Right lobe of liver (tissue), 6 donors: ENCODE data around the gene IL6ST. TPM values are rescaled to one million over a fixed set of nuclear protein-coding genes. Genes with fewer than 3 reads are reported as not detected.

ENCODE experiments used
- ATAC-seq, 4 donors: fragments of 200-7000 bp; cut with Tn5 transposase; one replicate each; pipeline ENCODE4 v1.9.1; 2020; ENCODE audit warnings: mild to moderate bottlenecking in 4 of 4, moderate library complexity in 4 of 4
- DNase-seq, 3 donors: peaks; one replicate each; pipeline ENCODE4 v3.0.0-alpha.2; 2020
- H3K27ac ChIP-seq, 3 donors: fragments of 200-600 bp; one replicate each; pipeline ENCODE4 v1.8.0; 2022
- H3K27me3 ChIP-seq, 2 donors: fragments of 200-600 bp; one replicate each; pipeline ENCODE4 v1.8.0; 2022
- H3K36me3 ChIP-seq, 4 donors: fragments of 200-600 bp; sonication (generic) in 1 of 4; one replicate each; pipeline versions ENCODE4 v1.5.1 to v1.8.0; 2017 to 2022; ENCODE audit warnings: control low read depth in 1 of 4
- H3K4me1 ChIP-seq, 4 donors: fragments of 200-600 bp; sonication (generic) in 1 of 4; one replicate each; pipeline versions ENCODE4 v1.5.1 to v1.8.0; 2017 to 2022; ENCODE audit warnings: control low read depth in 1 of 4
- H3K4me3 ChIP-seq, 3 donors: fragments of 200-600 bp; one replicate each; pipeline ENCODE4 v1.8.0; 2022
- H3K9me3 ChIP-seq, 4 donors: fragments of 200-600 bp; sonication (generic) in 1 of 4; one replicate each; pipeline versions ENCODE4 v1.5.1 to v1.8.0; 2017 to 2022; ENCODE audit warnings: control low read depth in 1 of 4
- POLR2A ChIP-seq: fragments of 450-650 bp; IDR thresholded peaks from one replicate; pipeline ENCODE4 v1.6.1; 2017; ENCODE audit warnings: antibody characterized with exemption, mild to moderate bottlenecking
- WGBS: methylation state at CpG from one replicate; pipeline ENCODE4 v1.1.6; 2018; ENCODE audit warnings: low coverage, low lambda C conversion rate; ENCODE audit not compliant: insufficient coverage; ENCODE audit errors: missing lambda C conversion rate; 5-methylcytosine and 5-hydroxymethylcytosine counted together
- intact Hi-C, 2 donors: fragments of 100-400 bp; cut with DNase I; formaldehyde crosslinking; loops; one replicate each; pipeline versions ENCODE4 v1.11.2 to v1.14.1; 2022
- total RNA-seq, 6 experiments: library from RNA; depleted of rRNA in 2 of 6; stranded (reverse); fragments of >200 nt in 2 of 6; fragmentation: NEBNext Ultra II Directional in 3 of 6; extraction: Animal tissue kit (Norgen Biotek cat#: 25700) in 3 of 6; gene quantifications; one replicate each; pipeline versions ENCODE4 v1.1.0 to v1.2.4, GENCODE V29; 2016 to 2023
- TF ChIP-seq, protein P1 (sequence below), 4 donors: fragments of 200-600 bp in 3 of 4; fragments of 450-650 bp in 1 of 4; IDR thresholded peaks; one replicate each; pipeline versions ENCODE4 v1.5.1 to v1.8.0; 2016 to 2022; ENCODE audit warnings: antibody characterized with exemption in 4 of 4, mild to moderate bottlenecking in 2 of 4
- donor health status: DM: no; HTN: yes; CAD: no.
- donor health status: DM: no; HTN: no; CAD: no.
- donor health status: DM: no; HTN: no; CAD: no.
- donor health status: DM: no; HTN: yes; CAD: no.
- donor health status: DM: no; HTN: yes; CAD: no.

IL6ST gene
- total RNA-seq, 6 experiments from 2014 or later = 150 to 341 (median 278) TPM

DNA sequence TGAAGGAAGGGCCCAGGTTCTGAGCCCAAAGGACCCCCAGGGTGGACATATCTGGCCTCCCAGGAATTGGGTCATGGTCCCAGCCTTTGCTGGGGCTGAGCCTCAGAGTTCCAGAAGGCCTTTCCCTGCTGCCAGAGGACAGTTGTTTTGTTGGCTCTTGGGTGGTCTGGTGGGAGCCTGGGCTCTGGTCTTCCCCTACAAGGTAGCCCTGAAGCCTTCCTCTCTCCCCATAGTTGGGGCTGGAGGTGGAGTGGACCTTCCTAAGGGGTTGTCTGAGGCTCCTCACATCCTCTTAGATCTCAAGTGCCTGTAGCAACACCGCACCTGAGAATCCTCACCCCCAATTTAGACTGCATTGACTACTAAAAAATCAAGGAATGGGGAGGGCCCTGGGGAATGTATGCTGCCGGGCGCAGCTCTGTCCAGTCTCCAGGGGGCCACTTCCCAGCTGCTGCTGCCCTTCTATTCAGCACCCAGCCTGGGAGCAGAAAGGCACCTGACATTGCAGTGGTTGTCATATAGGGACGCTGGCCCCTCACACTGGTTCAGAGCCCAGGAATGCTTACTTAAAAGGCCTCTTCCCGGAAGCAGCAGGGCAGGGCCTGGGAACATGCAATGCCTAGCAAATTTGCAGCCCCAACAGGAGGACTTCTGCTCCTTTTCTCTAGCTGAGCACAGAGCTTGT is 77.2 kb downstream of the IL6ST start:
- Histone ChIP-seq H3K27ac (no peak overlapping the region), H3K36me3 (no peaks in the 10 kb centered on the region), H3K27me3 (no peaks in the 10 kb centered on the region), H3K4me1 (no peaks in the 10 kb centered on the region), H3K9me3 (no peaks in the 10 kb centered on the region), H3K4me3 (no peak overlapping the region)
- DNase-seq (no peak), ATAC-seq (peak in 1 of 4 donors; percentile 4)
- 93% methylated on average over 3 of the region's 5 CpGs for WGBS
- intact Hi-C loops = no loop called here
- TF ChIP-seq, protein P1, sequence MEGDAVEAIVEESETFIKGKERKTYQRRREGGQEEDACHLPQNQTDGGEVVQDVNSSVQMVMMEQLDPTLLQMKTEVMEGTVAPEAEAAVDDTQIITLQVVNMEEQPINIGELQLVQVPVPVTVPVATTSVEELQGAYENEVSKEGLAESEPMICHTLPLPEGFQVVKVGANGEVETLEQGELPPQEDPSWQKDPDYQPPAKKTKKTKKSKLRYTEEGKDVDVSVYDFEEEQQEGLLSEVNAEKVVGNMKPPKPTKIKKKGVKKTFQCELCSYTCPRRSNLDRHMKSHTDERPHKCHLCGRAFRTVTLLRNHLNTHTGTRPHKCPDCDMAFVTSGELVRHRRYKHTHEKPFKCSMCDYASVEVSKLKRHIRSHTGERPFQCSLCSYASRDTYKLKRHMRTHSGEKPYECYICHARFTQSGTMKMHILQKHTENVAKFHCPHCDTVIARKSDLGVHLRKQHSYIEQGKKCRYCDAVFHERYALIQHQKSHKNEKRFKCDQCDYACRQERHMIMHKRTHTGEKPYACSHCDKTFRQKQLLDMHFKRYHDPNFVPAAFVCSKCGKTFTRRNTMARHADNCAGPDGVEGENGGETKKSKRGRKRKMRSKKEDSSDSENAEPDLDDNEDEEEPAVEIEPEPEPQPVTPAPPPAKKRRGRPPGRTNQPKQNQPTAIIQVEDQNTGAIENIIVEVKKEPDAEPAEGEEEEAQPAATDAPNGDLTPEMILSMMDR (IDR thresholded peaks at IDR 0.05) = no peak
- TF ChIP-seq POLR2A = no peak

DNA sequence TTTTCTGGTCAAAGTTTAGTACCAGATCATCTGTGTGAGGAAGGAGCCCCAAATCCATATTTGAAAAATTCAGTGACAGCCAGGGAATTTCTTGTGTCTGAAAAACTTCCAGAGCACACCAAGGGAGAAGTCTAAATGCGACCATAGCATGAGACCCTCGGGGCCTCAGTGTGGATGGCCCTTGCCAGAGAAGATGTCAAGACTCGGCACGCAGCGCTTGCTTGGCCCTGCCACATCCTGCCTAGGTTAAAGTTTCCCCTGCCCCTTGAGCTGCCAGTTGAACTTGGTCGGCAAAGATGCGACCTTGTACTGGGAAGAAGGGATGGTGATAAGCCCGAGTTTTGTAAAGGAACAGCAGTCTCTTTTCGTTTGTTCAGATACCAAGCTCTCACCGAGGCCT is 77.8 kb downstream of the IL6ST start:
- ATAC-seq = no peak
- Histone ChIP-seq H3K9me3 (no peaks in the 10 kb centered on the region), H3K27ac (no peak overlapping the region), H3K4me3 (no peak overlapping the region), H3K4me1 (no peaks in the 10 kb centered on the region), H3K36me3 (no peaks in the 10 kb centered on the region), H3K27me3 (no peaks in the 10 kb centered on the region)
- 57% methylated on average over 7 of the region's 10 CpGs for WGBS
- TF ChIP-seq, protein P1 (IDR thresholded peaks at IDR 0.05) = no peak
- TF ChIP-seq POLR2A = no peak
- intact Hi-C loops = no loop called here
- DNase-seq = no peak

DNA sequence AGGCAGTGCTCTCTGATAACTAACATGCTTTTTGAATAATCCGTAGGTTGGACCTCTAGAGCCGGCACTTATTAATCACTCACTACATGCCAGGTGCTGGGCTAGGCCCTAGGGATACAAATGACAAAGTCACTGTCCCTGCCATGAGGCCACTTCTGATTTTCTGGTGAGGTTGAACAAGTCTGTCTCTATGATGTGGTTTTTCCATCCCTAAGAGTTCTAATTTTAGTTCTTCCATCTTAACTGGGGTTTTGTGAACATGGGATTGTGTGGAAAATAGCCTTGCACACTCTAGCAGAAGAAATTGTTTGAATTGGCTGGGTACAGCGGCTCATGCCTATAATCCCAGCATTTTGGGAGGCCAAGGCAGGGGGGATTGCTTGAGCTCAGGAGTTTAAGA is 79.0 kb downstream of the IL6ST start:
- 90% methylated on average over 2 of the region's 3 CpGs for WGBS
- H3K4me3 ChIP-seq = no peak overlapping the region

DNA sequence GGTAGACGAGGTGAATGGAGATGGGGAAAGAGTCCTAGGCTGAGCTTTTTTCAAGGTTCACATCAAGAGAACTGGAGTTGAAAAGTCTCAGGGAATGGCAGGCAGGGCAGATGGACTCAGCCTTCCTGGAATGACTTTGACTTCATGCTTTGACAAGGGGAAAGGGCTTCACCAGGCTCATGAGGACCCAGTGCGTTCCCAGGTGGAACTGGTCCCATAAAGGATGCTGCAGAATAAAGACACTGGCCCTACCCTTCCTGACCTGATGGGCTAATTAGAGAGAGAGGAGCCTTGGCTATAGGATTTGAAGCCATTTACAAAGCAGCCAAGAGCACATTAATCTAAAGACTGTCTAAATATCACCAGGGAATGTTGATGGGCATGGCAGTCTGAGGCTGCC is 79.8 kb downstream of the IL6ST start:
- TF ChIP-seq, protein P1 (IDR thresholded peaks at IDR 0.05) = no peak
- no peak for TF ChIP-seq POLR2A
- H3K4me3 ChIP-seq = no peak overlapping the region
- ATAC-seq = no peak
- DNase-seq = no peak
- intact Hi-C loops = no loop called here
- H3K9me3 ChIP-seq = no peaks in the 10 kb centered on the region
- 75% methylated on average over 2 of the region's 2 CpGs for WGBS
- H3K27ac ChIP-seq = no peak overlapping the region
- no peaks in the 10 kb centered on the region for H3K27me3 ChIP-seq
- no peaks in the 10 kb centered on the region for H3K36me3 ChIP-seq
- no peaks in the 10 kb centered on the region for H3K4me1 ChIP-seq

More for the DNA sequence above, 79.0 kb downstream of the IL6ST start:
- no peaks in the 10 kb centered on the region for H3K36me3 ChIP-seq
- H3K27me3 ChIP-seq = no peaks in the 10 kb centered on the region
- H3K9me3 ChIP-seq = no peaks in the 10 kb centered on the region
- DNase-seq (no peak), ATAC-seq (no peak)
- TF ChIP-seq POLR2A = no peak
- TF ChIP-seq, protein P1 (IDR thresholded peaks at IDR 0.05) = no peak
- intact Hi-C loops = no loop called here
- H3K27ac ChIP-seq = no peak overlapping the region
- no peaks in the 10 kb centered on the region for H3K4me1 ChIP-seq
